HepG2 (cell line): ENCODE measurements around the gene ENO2. TPM values are rescaled to one million over a fixed set of nuclear protein-coding genes. Genes with fewer than 3 reads are reported as not detected.
A peak's percentile ranks its signal among the peaks of the same experiment; 100 is the strongest.

ENCODE experiments used
- ATAC-seq: fragments of 200-7000 bp; cut with Tn5 transposase; 3 replicates; pipeline ENCODE4 v1.9.1; 2020; ENCODE audit warnings: mild to moderate bottlenecking, moderate library complexity
- BruUV-seq: library from RNA; stranded (reverse); fragments of 400-500 nt; replicated peaks from 2 replicates; lab custom pipeline; 2021; lab: Mats Ljungman, UMichigan
- CTCF ChIA-PET: fragments of 300-600 bp; formaldehyde crosslinking; extraction: SDS; loops from one replicate; lab custom pipeline; 2021; ENCODE audit warnings: low total read pairs, inconsistent platforms, low intra/inter-chr PET ratio; lab: Yijun Ruan, JAX
- POLR2A ChIA-PET: fragments of 350-600 bp; sonication (Branson Sonifier 250); formaldehyde crosslinking; loops from one replicate; lab custom pipeline; 2020; ENCODE audit warnings: antibody characterized with exemption, inconsistent platforms; lab: Yijun Ruan, JAX
- DNase-seq: peaks from one replicate; pipeline ENCODE4 v3.0.0-alpha.2; 2015; ENCODE audit warnings: low spot score
- FAIRE-seq: peaks from 3 replicates; lab custom pipeline; 2011; peaks lifted over from hg19 to GRCh38; lab: Jason Lieb, UNC
- H2AFZ ChIP-seq: one replicate; pipeline ENCODE4 v1.6.1; 2011; ENCODE audit warnings: low read length, inconsistent platforms
- H3K27ac ChIP-seq: fragments of 300-600 bp; 3 replicates; pipeline ENCODE4 v1.8.0; 2011; ENCODE audit warnings: mixed run types, mild to moderate bottlenecking, mixed read lengths, low read length, inconsistent platforms; ENCODE audit not compliant: insufficient read depth; ENCODE audit errors: extremely low read length
- H3K27me3 ChIP-seq, 2 experiments: fragments of 200-600 bp in 1 of 2; 2 replicates in 1 of 2; 3 replicates in 1 of 2; pipeline versions ENCODE4 v1.6.0 to v1.8.0; 2011; ENCODE audit warnings: low read length in 2 of 2, mild to moderate bottlenecking in 2 of 2, moderate library complexity in 2 of 2, inconsistent platforms in 1 of 2; ENCODE audit not compliant: insufficient read depth in 2 of 2, control insufficient read depth in 1 of 2
- H3K36me3 ChIP-seq, 2 experiments: fragments of 200-600 bp in 1 of 2; replicated peaks in 1 of 2; 2 replicates in 1 of 2; 3 replicates in 1 of 2; pipeline versions ENCODE4 v1.5.1 to v1.8.0; 2011; ENCODE audit warnings: low read length in 2 of 2, inconsistent platforms in 1 of 2; ENCODE audit not compliant: insufficient read depth in 2 of 2, control insufficient read depth in 1 of 2
- H3K4me1 ChIP-seq: 2 replicates; pipeline ENCODE4 v1.5.1; 2012; ENCODE audit warnings: low read length, inconsistent platforms; ENCODE audit not compliant: insufficient read depth
- H3K4me2 ChIP-seq: 2 replicates; pipeline ENCODE4 v1.6.0; 2011; ENCODE audit warnings: low read depth, low read length, inconsistent platforms
- H3K4me3 ChIP-seq, 3 experiments: fragments of 200-600 bp in 1 of 3; sonication (generic), shearing (Covaris generic) in 1 of 3; replicated peaks in 1 of 3; 2 replicates each; pipeline ENCODE4 v1.5.1; 2011 to 2016; ENCODE audit warnings: low read length in 3 of 3, inconsistent platforms in 2 of 3, low read depth in 2 of 3, mild to moderate bottlenecking in 2 of 3, control low read depth in 1 of 3, mixed read lengths in 1 of 3; ENCODE audit not compliant: insufficient read depth in 1 of 3
- H3K79me2 ChIP-seq: one replicate; pipeline ENCODE4 v1.6.1; 2011; ENCODE audit warnings: low read length, inconsistent platforms; ENCODE audit not compliant: insufficient read depth
- H3K9ac ChIP-seq: 2 replicates; pipeline ENCODE4 v1.6.0; 2011; ENCODE audit warnings: mild to moderate bottlenecking, low read depth, low read length, inconsistent platforms; ENCODE audit not compliant: insufficient read depth
- H3K9me3 ChIP-seq: 2 replicates; pipeline ENCODE4 v1.5.1; 2012; ENCODE audit warnings: mild to moderate bottlenecking, low read length
- H4K20me1 ChIP-seq: 2 replicates; pipeline ENCODE4 v1.6.0; 2011; ENCODE audit warnings: inconsistent platforms, mild to moderate bottlenecking, low read length, moderate library complexity; ENCODE audit not compliant: insufficient read depth
- DNMT1 ChIP-seq: sonication (generic); formaldehyde crosslinking; IDR thresholded peaks from 2 replicates; pipeline ENCODE4 v1.5.1; 2020; ENCODE audit warnings: mild to moderate bottlenecking, missing genetic modification reagents
- ZNF652 ChIP-seq: IDR thresholded peaks from 2 replicates; pipeline ENCODE4 v1.6.1; 2016; ENCODE audit warnings: low read depth, borderline replicate concordance
- WGBS: methylation state at CpG from one replicate; pipeline ENCODE4 v1.1.6; 2017; ENCODE audit warnings: low lambda C conversion rate; 5-methylcytosine and 5-hydroxymethylcytosine counted together
- in situ Hi-C: cut with HindIII; loops from 2 replicates; pipeline ENCODE4 v1.10.0; 2017; ENCODE audit warnings: low pct_unique_long_range_greater_than_20kb; ENCODE audit not compliant: extremely low pct_ligation_motif_present
- intact Hi-C: fragments of 100-400 bp; cut with micrococcal nuclease; formaldehyde crosslinking; loops from one replicate; pipeline ENCODE4 v1.10.0; 2022; ENCODE audit not compliant: unreplicated experiment
- polyA plus RNA-seq, 8 experiments: library from polyadenylated mRNA; depleted of rRNA in 3 of 8; stranded (reverse) in 7 of 8; unstranded in 1 of 8; fragments of >200 nt; fragmentation: Illumina TruSeq in 4 of 8; extraction: Trizol in 4 of 8; gene quantifications; 2 replicates each; pipeline versions ENCODE4 v1.2.1 to v1.2.3, GENCODE V29; 2011 to 2016; ENCODE audit warnings: low read depth in 4 of 8, missing spikeins in 1 of 8, mixed read lengths in 1 of 8; ENCODE audit not compliant: insufficient read depth in 1 of 8
- total RNA-seq, 5 experiments: library from RNA; depleted of rRNA; stranded (reverse); fragments of >200 nt; fragmentation: Illumina TruSeq; extraction: Trizol; gene quantifications; 2 replicates each; pipeline ENCODE4 v1.2.3, GENCODE V29; 2016; ENCODE audit warnings: low read depth in 1 of 5
- TF ChIP-seq, protein P1 (sequence below): sonication (generic); formaldehyde crosslinking; IDR thresholded peaks from 2 replicates; pipeline ENCODE4 v1.8.0; 2022; ENCODE audit warnings: missing genetic modification reagents, mild to moderate bottlenecking, borderline replicate concordance
- TF ChIP-seq, protein P2 (sequence below): sonication (generic); formaldehyde crosslinking; IDR thresholded peaks from 2 replicates; pipeline ENCODE4 v1.4.0; 2020; ENCODE audit warnings: missing genetic modification reagents
- TF ChIP-seq, protein P3 (sequence below): sonication (generic); formaldehyde crosslinking; IDR thresholded peaks from 2 replicates; pipeline ENCODE4 v1.5.0; 2020; ENCODE audit warnings: missing genetic modification reagents

The ENO2 gene
- total and polyA plus RNA-seq, 2 of the 13 experiments (the other 11 are each of a cell fraction or from before 2014, with no cell fraction given) = 19.3 to 136 TPM

DNA sequence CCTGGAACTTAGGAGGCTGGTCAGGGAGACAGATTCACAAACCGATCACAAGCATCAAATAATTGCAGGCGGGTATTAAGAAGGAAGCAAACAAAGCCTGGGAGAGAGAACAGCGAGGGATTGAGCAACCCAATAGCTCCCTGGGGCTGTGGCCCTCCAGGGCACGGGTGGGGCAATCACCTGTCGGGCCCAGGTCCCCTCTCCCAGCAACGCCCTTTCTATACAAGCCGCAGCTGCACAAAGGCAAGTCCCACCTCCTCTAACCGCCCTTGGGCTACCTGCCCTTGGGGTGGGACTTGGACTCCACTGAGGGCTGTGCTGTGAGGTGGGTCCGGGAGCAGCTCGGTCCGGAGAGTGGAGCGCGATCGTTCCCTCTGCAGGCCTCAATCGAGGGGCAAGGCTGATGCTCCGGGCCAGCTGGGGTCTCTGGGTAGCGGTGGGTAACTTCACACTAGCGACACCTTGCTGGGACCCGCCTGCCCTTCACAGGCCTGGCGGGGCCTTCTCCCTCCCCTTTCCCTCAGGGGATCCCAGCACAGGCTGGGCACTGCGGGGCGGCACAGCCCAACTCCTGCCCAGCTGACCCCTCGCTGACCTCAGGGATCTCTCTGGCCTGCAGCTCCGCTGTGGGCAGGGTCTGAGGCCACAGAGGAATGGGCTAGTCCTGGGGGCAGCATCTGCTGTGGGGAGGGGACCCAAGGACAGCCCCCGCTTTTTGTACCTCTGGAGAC, 48.1 kb downstream of the ENO2 start (continued):
- TF ChIP-seq DNMT1 = no peak
- TF ChIP-seq, protein P1, sequence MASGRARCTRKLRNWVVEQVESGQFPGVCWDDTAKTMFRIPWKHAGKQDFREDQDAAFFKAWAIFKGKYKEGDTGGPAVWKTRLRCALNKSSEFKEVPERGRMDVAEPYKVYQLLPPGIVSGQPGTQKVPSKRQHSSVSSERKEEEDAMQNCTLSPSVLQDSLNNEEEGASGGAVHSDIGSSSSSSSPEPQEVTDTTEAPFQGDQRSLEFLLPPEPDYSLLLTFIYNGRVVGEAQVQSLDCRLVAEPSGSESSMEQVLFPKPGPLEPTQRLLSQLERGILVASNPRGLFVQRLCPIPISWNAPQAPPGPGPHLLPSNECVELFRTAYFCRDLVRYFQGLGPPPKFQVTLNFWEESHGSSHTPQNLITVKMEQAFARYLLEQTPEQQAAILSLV (CRISPR knock-in tag) = no peak

DNA sequence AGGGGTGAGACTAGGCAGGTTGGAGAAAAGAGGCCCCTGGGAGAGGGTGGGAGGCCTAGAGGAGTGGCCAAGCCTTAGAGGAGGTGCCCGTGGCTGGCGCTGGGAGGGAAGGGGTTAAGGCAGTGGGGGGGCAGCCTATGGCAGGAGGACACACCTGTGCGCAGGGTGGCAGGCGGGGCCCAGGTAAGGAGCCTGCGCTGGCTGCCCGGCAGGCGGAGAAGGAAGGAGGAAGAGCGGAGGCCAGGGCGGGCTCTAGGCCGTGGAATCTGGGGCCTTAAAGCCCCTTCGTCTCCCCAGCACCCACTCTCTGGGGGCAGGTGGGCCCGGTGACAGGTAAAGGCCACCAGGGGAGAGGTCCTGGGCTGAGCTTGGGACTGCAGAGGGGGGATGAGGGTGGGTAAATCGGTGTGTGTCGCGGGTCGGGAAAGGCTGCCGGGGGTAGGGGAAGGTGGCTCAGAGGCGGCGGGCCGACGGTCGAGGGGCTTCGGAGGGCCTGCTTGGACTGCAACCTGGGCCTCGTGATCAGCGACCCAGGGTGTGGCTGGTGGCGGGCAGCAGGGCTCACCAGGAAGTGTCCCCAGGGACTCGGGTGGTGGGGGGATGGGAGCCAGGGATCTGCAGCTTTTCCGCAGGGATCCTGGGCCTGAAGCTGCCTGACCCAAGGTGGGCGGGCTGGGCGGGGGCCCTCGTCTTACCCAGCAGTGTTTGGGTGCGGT, 48.8 kb downstream of the ENO2 start:
- no peak overlapping the region for H3K4me3 ChIP-seq
- H3K9ac ChIP-seq = peak overlapping the region; percentile 77
- no peaks in the 10 kb centered on the region for H3K27me3 ChIP-seq
- no peaks in the 10 kb centered on the region; the same call in 1 of the 2 replicates for H4K20me1 ChIP-seq
- 94% methylated on average over 27 of the region's 32 CpGs for WGBS
- DNase-seq (no peak), ATAC-seq (no peak), FAIRE-seq (no peak)
- peak overlapping the region; percentile 76 for H3K27ac ChIP-seq
- TF ChIP-seq ZNF652 (CRISPR knock-in tag) = peak; percentile 79
- TF ChIP-seq, protein P2, sequence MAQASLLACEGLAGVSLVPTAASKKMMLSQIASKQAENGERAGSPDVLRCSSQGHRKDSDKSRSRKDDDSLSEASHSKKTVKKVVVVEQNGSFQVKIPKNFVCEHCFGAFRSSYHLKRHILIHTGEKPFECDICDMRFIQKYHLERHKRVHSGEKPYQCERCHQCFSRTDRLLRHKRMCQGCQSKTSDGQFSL = peak; percentile 63; the same call in 1 of the 2 replicates
- TF ChIP-seq, protein P3, sequence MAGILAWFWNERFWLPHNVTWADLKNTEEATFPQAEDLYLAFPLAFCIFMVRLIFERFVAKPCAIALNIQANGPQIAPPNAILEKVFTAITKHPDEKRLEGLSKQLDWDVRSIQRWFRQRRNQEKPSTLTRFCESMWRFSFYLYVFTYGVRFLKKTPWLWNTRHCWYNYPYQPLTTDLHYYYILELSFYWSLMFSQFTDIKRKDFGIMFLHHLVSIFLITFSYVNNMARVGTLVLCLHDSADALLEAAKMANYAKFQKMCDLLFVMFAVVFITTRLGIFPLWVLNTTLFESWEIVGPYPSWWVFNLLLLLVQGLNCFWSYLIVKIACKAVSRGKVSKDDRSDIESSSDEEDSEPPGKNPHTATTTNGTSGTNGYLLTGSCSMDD (CRISPR knock-in tag) = no peak
- H3K36me3 ChIP-seq = peaks cover 20 to 30% of the 10 kb centered on the region in 2 experiments
- ChIA-PET CTCF (interaction anchor here (1.7 kb wide), 1 partner anchor 19 kb away, joined by 11 read pairs; the partner anchor contains the start of genes C12orf57 and RNU7-1), POLR2A (interaction anchor here (0.8 to 8.0 kb wide), 7 partner anchors 17 to 95 kb away, joined by 3 to 180 read pairs (median 6); partner anchors contain the start of genes C12orf57, LPCAT3 and RNU7-1)
- in situ Hi-C loops (no loop called here), intact Hi-C loops (no loop called here)
- no peak overlapping the region for H2AFZ ChIP-seq
- no peaks in the 10 kb centered on the region for H3K9me3 ChIP-seq
- no peak overlapping the region for H3K4me2 ChIP-seq
- peaks cover 45% of the 10 kb centered on the region for H3K4me1 ChIP-seq
- peaks cover 6% of the 10 kb centered on the region for H3K79me2 ChIP-seq
- BruUV-seq = no TSS peak
